ENCODE data around the gene NSUN2. TPM values are rescaled to one million over a fixed set of nuclear protein-coding genes. Genes with fewer than 3 reads are reported as not detected.

Gene NSUN2
- total RNA-seq, 2 donors from 2014 or later, result 21.2 to 21.4 TPM

DNA sequence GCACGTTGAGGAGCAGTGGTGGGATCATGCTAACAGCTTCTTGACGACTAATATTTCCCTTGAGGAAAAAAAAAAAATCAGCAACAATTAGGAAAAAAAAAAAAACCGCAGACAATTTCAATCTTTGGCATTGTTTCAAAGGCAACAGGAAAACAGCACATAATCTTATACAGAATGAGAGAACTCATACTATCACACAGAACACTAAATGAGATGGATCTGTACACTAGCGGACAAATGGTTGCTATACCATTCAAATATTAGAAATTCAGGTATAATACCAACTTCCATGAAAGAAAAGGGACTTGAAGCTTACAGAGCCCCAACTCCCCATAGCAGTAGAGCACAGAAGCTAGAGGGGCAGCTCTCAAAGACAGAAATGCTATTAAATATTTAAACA, 9.6 kb downstream of the NSUN2 start:
- Histone ChIP-seq H3K36me3 (peaks cover 69% of the 10 kb centered on the region), H3K4me1 (no peaks in the 10 kb centered on the region), H3K4me3 (no peak overlapping the region), H3K9me3 (peaks cover 0 to 5% of the 10 kb centered on the region in 2 donors), H3K27me3 (no peaks in the 10 kb centered on the region), H3K27ac (no peak overlapping the region)
- DNase-seq (ENCODE audit: low spot score), result no peak
- TF ChIP-seq, protein P1, sequence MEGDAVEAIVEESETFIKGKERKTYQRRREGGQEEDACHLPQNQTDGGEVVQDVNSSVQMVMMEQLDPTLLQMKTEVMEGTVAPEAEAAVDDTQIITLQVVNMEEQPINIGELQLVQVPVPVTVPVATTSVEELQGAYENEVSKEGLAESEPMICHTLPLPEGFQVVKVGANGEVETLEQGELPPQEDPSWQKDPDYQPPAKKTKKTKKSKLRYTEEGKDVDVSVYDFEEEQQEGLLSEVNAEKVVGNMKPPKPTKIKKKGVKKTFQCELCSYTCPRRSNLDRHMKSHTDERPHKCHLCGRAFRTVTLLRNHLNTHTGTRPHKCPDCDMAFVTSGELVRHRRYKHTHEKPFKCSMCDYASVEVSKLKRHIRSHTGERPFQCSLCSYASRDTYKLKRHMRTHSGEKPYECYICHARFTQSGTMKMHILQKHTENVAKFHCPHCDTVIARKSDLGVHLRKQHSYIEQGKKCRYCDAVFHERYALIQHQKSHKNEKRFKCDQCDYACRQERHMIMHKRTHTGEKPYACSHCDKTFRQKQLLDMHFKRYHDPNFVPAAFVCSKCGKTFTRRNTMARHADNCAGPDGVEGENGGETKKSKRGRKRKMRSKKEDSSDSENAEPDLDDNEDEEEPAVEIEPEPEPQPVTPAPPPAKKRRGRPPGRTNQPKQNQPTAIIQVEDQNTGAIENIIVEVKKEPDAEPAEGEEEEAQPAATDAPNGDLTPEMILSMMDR (IDR thresholded peaks at IDR 0.05), result no peak

DNA sequence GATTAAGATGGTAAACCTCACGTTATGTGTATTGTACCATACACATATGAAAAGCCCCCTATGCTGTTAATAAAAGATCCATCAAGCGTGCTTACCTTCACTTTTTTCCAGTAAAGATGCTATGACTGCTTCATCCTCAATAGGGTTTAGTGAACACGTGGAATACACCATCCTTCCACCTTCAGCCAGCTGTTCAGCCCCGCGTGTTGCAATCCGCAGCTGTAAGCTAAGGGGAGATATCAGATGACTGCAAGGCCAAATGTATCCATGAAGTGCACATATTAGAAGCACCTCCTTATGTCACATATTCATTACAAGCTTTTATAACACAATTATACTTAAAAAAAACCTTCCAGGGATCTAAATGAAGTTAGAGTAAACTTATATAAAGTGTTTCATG, 16.2 kb downstream of the NSUN2 start:
- H3K4me1 ChIP-seq, result no peaks in the 10 kb centered on the region
- no peaks in the 10 kb centered on the region for H3K9me3 ChIP-seq
- TF ChIP-seq, protein P1 (IDR thresholded peaks at IDR 0.05), result no peak
- H3K36me3 ChIP-seq, result peaks cover 96% of the 10 kb centered on the region
- no peak for DNase-seq (ENCODE audit: low spot score)
- no peak overlapping the region for H3K4me3 ChIP-seq
- H3K27me3 ChIP-seq, result no peaks in the 10 kb centered on the region
- H3K27ac ChIP-seq, result no peak overlapping the region

DNA sequence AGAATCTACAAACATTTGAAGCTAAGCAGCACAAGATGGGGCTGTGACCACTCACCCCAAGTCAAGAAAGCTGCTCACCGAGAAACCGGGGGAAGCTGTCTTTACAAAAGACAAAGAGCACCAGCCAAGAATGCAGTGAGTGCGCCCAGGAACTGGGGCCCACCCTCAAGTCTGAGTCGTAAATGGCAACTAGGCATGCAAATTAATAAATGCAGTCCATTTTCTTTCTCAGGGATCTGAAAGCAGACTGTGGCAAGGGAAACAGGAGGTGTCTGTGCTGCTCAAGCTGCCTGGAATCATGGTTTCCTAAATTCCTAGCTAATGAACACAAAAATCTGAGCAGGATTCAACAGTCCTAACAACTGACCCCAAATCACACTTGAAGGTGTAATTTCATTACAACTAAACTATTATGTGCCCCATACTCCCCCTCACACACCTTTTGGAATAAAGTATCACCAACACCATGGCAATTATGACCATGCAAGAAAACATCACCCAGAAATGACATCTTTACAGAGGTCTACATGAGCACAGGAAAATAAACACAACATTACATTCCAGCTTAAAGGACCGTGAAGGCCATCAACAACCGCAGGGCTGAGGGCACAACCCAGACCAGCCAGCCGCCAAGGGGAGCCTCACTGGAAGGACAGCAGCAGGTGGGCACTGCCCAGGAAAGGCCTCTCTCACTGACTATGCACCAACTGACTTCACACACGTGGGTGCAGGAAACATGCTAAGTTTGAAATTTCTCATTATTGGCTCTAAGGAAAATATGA, 17.6 kb downstream of the NSUN2 start:
- Histone ChIP-seq H3K36me3 (peaks cover 96% of the 10 kb centered on the region), H3K9me3 (no peaks in the 10 kb centered on the region), H3K4me3 (no peak overlapping the region), H3K27me3 (no peaks in the 10 kb centered on the region), H3K4me1 (no peaks in the 10 kb centered on the region), H3K27ac (no peak overlapping the region)
- DNase-seq (ENCODE audit: low spot score), result no peak
- TF ChIP-seq, protein P1 (IDR thresholded peaks at IDR 0.05), result no peak

DNA sequence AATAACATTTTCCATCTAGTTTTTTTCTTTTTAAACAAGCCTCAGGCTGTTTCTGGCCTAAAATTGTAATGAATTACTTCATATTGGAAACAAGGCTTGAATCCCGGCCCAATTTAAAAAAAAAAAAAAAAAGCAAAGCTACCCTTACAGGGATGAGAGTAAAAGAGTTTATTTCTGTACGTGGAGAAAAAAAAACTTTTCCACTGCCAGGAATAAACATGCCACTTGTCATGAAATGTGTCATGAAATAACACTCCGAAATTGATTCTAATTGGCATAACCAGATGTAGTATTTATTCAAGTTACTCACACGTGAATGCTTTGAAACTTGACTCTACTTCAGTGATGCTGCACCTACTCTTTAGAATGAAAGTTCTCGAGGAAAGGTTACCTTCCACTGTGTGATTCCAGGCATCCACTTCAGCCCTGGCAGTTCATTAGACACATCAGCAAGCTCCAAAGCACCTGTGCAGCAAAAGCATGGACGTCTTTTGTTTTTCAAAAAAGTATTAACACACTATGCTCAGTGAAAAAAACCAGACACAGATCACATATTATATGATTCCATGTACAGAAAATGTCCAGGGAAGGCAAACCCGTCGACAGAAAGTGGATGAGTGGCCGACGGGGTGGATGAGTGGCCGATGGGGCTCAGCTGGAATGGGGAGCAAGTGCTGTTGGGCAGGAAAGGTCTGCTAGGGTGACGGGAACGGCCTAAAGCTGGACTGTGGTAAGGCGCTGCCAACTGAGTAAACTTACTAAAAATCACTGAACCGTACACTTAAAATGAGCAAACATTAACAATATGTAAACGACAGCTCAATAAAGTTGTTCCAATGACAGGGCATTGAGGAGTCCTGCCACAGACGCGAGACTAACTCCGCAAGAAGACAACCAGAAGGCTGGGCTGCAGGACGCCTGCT, 21.2 kb downstream of the NSUN2 start:
- H3K27ac ChIP-seq, result no peak overlapping the region
- no peak for DNase-seq (ENCODE audit: low spot score)
- H3K27me3 ChIP-seq, result no peaks in the 10 kb centered on the region
- TF ChIP-seq, protein P1 (IDR thresholded peaks at IDR 0.05), result no peak
- no peaks in the 10 kb centered on the region for H3K4me1 ChIP-seq
- peaks cover 98% of the 10 kb centered on the region for H3K36me3 ChIP-seq
- no peak overlapping the region for H3K4me3 ChIP-seq
- no peaks in the 10 kb centered on the region for H3K9me3 ChIP-seq

DNA sequence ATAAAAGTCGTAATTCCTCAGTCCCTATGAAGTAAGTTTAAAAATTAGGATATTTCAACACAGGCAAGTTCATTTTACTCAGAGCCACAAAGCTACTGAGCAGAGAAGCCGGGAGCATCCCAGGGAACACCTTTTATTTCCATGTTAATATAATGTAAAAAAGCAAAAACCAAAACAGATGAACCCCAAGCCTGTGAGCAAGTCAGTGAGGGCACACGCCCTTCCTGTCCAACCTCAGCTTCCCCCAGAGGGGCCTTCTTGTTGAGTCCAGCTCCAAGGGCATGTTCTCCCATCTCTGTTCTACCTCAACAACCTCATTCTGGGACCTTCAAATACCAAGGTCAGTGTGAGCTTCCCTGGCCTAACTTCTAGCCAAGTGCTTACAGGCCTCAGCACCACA, 24.8 kb downstream of the NSUN2 start:
- H3K4me3 ChIP-seq, result no peak overlapping the region
- H3K36me3 ChIP-seq, result peaks cover 100% of the 10 kb centered on the region
- DNase-seq (ENCODE audit: low spot score), result peak; percentile 30
- no peaks in the 10 kb centered on the region for H3K4me1 ChIP-seq
- TF ChIP-seq, protein P1 (IDR thresholded peaks at IDR 0.05), result no peak
- no peaks in the 10 kb centered on the region for H3K9me3 ChIP-seq
- H3K27me3 ChIP-seq, result no peaks in the 10 kb centered on the region
- no peak overlapping the region for H3K27ac ChIP-seq
